ENCODE data around the gene PHYHIPL.
"Not testable (repeated sequence)": the region's sequence is repeated elsewhere in the genome, so short reads cannot be mapped to it uniquely, and the experiment has no call there.

Gene PHYHIPL

DNA sequence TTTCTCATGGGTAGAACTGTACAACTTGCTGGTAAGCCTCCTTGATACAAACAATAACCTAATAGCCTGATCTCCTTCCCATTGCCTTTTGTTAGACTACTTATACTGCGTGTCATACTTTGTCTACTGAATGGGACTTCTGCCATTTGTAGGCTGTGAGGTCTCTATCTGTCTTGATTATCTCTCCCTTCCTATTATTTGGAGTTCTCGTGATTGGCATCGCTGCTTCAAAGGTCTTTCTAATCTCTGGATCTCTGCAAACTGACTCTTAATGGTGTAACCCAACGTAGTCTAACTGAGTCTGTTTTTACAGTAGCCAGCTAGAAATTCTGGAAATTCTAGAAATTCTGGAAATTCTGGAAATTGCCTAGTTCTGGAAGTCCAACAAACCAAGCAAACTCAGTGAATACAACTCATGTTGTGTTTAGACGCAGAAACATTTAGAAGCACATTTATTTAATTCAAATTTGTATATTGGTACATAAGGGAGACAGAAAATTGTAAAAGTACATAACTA is 29.8 kb downstream of the PHYHIPL start:
- DNase-seq (ENCODE audit: low read depth), result no peak

DNA sequence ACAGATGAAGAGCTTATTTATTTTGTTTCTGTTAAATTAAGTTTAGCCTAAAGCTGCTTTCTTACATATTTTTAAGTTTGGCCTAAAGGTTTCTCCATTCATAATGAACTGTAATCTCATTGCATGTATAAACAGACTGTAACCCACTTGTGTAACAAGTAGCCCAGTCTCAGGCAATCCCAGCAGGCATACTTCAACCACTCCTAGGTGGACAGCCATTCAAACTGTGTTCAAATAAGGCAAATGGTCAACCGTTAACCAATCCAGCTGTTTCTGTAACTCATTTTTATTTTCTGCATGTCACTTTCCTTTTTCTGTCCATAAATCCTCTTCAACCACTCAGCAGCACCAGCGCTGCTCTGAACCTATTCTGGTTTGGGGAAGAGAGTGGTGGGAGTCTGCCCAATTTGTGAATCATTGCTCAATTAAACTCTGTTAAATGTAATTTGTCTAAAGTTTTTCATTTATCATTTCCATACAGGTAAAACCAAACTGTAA is 35.9 kb downstream of the PHYHIPL start:
- no peak for DNase-seq (ENCODE audit: low read depth)

GRCh38 chr10:59214160-59214559 is 37.7 kb downstream of the PHYHIPL start:
- no peak for DNase-seq (ENCODE audit: low read depth)

GRCh38 chr10:59216178-59216869 is 39.9 kb downstream of the PHYHIPL start:
- DNase-seq (ENCODE audit: low read depth), result no peak

DNA sequence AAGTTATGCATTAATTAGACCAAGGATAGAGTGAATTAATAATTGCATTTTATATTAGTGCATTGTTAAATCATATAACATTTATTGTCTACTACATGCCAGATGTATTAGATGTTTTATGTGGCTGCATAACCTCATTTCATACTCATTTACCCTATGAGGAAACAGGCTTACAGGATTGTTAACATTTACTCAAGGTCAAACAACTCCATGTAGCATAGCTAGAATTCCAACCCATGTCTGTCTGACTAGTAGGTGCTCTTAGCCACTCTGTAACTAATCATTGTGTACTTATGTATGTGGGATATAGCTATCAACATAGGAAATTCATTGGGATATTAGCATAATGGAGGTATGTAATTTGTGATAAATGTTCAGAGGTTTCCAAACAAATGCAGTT is 46.3 kb downstream of the PHYHIPL start:
- DNase-seq (ENCODE audit: low read depth), result no peak

DNA sequence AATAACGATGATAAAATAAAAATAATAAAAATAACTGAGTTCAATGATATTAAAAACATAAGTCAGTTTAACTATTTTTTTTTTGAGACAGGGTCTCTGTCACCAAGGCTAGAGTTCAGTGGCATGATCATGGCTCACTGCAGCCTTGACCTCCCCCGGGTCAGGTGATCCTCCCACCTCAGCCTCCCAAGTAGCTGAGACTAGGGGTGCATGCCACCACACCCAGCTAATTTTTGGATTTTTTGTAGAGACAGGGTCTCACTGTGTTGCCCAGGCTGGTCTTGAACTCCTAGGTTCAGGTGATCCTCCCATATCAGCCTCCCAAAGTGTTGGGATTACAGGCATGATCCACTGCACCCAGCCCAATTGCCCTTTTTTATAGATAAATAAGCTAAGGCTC is 47.2 kb downstream of the PHYHIPL start:
- not testable (repeated sequence) for DNase-seq (ENCODE audit: low read depth)

DNA sequence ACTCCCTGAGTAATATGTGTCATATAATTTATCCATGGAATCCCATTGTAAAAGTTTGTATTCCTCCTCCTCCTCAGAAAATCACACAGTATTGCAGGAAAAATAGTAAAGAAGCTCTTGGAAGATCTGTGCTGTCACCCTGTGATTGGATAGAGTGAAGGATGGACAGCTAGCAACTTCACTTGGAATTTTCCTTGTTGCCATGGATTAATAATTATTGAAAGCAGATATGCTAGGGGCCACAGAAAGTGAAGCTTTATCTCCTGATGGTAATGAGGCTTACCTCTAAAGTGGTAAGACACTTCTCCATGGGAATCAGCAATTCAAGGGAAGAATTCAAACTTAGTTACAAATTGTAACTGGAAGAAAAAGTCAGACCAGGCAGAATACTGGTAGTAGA is 48.8 kb downstream of the PHYHIPL start:
- no peak for DNase-seq (ENCODE audit: low read depth)

DNA sequence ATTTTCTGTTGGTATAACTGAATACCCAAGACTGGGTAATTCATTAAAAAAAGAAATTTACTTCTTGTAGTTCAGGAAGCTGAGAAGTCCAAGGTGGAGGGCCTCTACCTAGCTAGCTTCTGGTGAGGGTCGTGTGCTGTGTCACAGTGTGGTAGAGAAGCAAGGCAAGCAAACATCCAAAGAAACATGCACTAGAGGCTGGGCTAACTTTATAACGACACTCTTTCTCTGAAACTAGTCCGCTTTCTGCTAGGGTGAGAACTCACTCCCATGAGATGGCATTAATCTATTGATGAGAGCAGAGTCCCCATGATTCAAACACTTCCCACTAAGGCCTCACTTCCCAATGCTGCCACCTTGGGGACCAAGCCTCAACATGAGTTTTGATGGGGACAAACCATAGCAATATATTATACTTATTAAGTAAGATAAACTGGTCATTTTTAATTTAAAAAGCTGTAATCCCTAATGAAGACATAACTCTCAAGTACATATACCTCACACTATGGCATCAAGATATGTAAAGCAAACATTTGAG is 50.8 kb downstream of the PHYHIPL start:
- DNase-seq (ENCODE audit: low read depth), result no peak

GRCh38 chr10:59229441-59229840 is 53.0 kb downstream of the PHYHIPL start:
- no peak for DNase-seq (ENCODE audit: low read depth)

DNA sequence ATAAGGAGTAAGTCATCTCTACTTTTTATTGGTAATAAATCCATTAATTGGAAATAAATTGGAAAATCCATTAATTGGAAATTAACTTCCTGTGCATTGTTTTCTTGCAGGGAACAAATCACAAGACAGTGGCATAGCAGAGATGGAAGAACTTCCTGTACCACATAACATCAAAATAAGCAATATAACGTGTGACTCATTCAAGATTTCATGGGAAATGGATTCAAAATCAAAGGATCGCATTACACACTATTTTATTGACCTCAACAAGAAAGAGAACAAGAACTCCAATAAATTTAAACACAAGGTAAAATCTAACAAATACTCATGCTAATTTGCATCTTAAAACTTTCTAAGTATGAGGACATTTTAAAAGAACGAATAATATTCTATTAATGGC is 57.8 kb downstream of the PHYHIPL start:
- DNase-seq (ENCODE audit: low read depth), result no peak

GRCh38 chr10:59234816-59235429 is 58.5 kb downstream of the PHYHIPL start:
- peak; percentile 3 for DNase-seq (ENCODE audit: low read depth)

GRCh38 chr10:59236064-59236697 is 59.7 kb downstream of the PHYHIPL start:
- DNase-seq (ENCODE audit: low read depth), result no peak

- DNase-seq (ENCODE audit: low read depth), result no peak
These were observed 61.3 kb downstream of the PHYHIPL start for GRCh38 chr10:59237775-59238174.

DNA sequence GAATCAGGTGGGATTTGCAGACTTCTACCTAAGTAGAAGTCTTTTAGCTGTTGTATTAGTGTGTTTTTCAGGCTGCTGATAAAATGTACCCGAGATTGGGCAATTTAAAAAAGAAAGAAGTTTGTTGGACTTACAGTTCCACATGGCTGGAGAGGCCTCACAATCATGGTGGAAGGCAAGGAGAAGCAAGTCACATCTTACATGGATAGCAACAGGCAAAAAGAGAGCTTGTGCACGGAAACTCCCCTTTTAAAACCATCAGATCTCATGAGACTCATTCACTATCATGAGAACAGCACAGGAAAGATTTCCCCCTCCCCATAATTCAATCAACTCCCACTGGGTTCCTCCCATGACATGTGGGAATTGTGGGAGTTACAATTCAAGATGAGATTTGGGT is 62.7 kb downstream of the PHYHIPL start:
- DNase-seq (ENCODE audit: low read depth), result not testable (repeated sequence)

DNA sequence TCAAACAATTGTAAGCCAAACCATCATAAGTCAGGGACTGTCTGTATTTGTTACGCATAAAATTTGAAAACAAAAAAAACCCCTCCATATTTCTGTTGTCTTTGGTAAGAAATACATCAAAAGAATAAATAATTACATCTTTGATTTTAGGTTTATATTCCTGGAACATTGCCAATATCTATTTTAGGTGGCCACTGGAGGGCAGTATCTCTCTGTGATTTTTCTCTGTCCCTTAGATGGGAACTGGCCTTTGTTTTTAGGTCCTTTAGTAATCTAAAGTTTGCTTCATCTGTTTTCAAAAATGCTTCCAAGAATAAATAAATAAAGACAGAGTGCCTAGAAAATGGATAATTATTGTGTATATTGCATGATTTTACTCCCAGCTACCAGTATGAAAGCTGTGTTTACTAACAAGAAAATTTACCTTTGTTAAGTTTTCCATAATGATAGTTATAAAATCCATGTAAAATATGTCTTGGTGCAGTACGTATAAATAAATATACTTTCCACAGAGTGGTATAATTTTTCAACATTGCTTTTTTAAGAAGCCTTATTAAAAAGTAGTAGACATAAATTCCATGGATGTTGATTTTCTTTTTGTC is 64.2 kb downstream of the PHYHIPL start:
- DNase-seq (ENCODE audit: low read depth), result peak; percentile 13

DNA sequence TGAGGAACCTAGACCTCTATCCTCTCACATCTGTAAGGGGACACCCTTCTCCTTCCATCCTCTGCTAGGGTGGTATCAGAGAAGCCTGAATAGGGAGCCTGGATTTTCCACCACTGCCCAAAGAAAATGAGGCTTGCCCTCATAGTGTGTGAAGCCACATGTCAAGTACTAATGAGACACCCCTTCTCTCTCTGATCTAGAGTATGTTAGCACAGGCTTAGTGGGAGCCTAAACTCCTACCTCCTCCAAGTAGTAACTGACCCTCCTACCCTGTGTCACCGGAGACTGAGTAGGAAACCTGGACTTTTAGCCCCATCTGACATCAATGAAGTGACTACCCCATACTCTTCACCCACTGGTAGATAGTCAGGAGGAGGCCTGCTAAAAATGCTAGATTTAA is 65.6 kb downstream of the PHYHIPL start:
- no peak for DNase-seq (ENCODE audit: low read depth)

DNA sequence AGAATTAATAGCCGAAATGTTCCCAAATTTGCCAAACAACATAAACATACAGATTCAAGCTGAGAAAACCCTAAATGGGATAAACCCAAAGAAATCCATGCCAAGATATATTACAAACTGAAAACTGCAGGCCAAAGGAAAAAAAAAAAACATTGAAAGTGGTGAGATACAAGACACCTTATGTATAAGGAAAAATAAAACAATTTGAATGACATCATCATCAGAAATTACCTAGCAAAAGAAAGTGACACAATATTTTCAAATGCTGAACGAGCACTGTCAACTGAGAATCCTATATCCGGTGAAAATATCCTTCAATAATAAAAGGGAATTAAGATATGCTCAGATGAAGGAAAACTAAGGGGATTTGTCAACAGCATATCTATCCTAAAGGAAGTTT is 66.5 kb downstream of the PHYHIPL start:
- DNase-seq (ENCODE audit: low read depth), result no peak

GRCh38 chr10:59243611-59244195 is 67.3 kb downstream of the PHYHIPL start:
- DNase-seq (ENCODE audit: low read depth), result no peak

DNA sequence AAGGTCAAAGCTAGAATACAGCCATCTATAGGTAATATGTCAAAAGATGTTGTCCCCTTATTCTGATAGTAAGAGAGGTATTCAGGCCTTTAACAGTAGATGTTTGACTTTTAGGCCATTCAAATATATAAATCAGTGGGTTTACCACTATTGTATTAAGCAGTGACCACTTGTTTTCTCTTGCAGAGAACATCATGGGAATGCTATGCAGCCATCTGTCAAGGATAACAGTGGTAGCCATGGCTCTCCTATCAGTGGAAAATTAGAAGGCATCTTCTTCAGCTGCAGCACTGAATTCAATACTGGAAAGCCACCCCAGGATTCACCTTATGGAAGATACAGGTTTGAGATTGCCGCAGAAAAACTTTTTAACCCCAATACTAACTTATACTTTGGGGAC is 68.4 kb downstream of the PHYHIPL start:
- no peak for DNase-seq (ENCODE audit: low read depth)

DNA sequence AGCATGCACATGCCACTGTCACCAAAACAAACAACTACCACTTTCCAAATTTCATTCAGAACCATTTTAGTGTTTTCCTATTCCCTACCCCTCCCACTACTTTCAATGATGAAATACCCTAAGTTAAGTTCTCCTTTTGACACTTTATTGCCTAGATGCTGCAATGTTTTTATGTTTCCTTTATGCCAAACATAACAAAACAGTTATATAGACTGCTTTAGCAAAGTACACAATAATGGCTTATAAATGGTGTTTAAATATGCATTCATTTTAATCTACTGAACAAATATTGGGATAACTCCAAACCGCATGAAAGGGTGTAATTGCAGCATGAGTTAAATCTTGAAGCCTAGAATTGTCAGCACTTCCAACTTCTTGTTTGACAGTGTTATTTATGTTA is 69.2 kb downstream of the PHYHIPL start:
- DNase-seq (ENCODE audit: low read depth), result no peak

- DNase-seq (ENCODE audit: low read depth), result no peak
These were observed 76.0 kb downstream of the PHYHIPL start for GRCh38 chr10:59252491-59252890.

DNA sequence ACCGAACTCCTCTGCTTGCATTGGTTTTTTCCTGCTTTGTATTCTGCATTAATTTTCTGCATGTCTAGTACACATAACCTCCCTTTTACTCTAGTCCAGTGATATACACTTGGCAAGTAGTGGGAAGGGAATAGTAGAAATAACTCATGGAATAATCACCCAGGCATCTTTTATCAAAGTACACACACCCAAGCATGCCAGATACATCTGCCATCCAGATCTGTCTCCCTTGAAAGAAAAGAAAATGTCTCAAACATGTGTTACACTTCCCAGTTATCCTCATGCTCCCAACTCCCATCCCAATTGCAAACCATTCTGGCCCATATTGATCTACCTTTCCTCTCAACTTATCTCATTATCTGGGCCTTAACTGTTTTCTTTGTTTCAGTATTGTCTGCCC is 79.0 kb downstream of the PHYHIPL start:
- DNase-seq (ENCODE audit: low read depth), result no peak

Measured in GM04504 (cell line).